H1 (cell line): ENCODE data around the gene TAS2R3. TPM values are rescaled to one million over a fixed set of nuclear protein-coding genes. Genes with fewer than 3 reads are reported as not detected.
A peak's percentile ranks its signal among the peaks of the same experiment; 100 is the strongest.

ENCODE experiments used
- CBX5 ChIP-seq: fragments of 300-800, 300-1000 bp; sonication (generic); IDR thresholded peaks from 2 replicates; pipeline ENCODE4 v1.7.1; 2016; ENCODE audit warnings: antibody characterized with exemption, low read length, low read depth
- CBX8 ChIP-seq: fragments of 300-800, 300-1000 bp; sonication (generic); IDR thresholded peaks from 2 replicates; pipeline ENCODE4 v1.7.1; 2016; ENCODE audit warnings: low read depth, low read length, borderline replicate concordance
- EZH2 ChIP-seq: fragments of 200-600 bp; sonication (generic); IDR thresholded peaks from 2 replicates; pipeline ENCODE4 v1.7.1; 2012; ENCODE audit warnings: low read depth, mild to moderate bottlenecking, moderate library complexity, low read length, inconsistent platforms; ENCODE audit not compliant: severe bottlenecking
- GABPA ChIP-seq: IDR thresholded peaks from 2 replicates; pipeline ENCODE4 v1.6.1; 2011; ENCODE audit warnings: mild to moderate bottlenecking, low read length, moderate library complexity, borderline replicate concordance; ENCODE audit not compliant: insufficient read depth
- HDAC2 ChIP-seq, 2 experiments: fragments of 300-600 bp in 1 of 2; sonication (generic) in 1 of 2; IDR thresholded peaks; 2 replicates each; pipeline ENCODE4 v1.6.1; 2011 to 2012; ENCODE audit warnings: low read depth in 2 of 2, low read length in 2 of 2, mild to moderate bottlenecking in 2 of 2, moderate library complexity in 2 of 2, borderline replicate concordance in 1 of 2, inconsistent platforms in 1 of 2
- JUND ChIP-seq: IDR thresholded peaks from 2 replicates; pipeline ENCODE4 v1.6.1; 2011; ENCODE audit warnings: mild to moderate bottlenecking, improper control_type of control experiment, low read length
- NANOG ChIP-seq: IDR thresholded peaks from 2 replicates; pipeline ENCODE4 v1.6.1; 2011; ENCODE audit warnings: low read length, low read depth, mild to moderate bottlenecking, inconsistent platforms; ENCODE audit not compliant: insufficient read depth, poor library complexity, severe bottlenecking
- NRF1 ChIP-seq: IDR thresholded peaks from 2 replicates; pipeline ENCODE4 v1.6.1; 2011; ENCODE audit warnings: mild to moderate bottlenecking, low read depth, low read length, improper control_type of control experiment
- POLR2A ChIP-seq, 2 experiments: IDR thresholded peaks; 1 replicate in 1 of 2; 2 replicates in 1 of 2; pipeline ENCODE4 v1.6.1; 2011; ENCODE audit warnings: low read depth in 2 of 2, low read length in 2 of 2, mild to moderate bottlenecking in 2 of 2; ENCODE audit errors: control extremely low read depth in 1 of 2
- RFX5 ChIP-seq: IDR thresholded peaks from 2 replicates; pipeline ENCODE4 v1.6.1; 2011; ENCODE audit warnings: low read depth, low read length, improper control_type of control experiment, borderline replicate concordance
- RNF2 ChIP-seq: fragments of 200-900, 300-1000 bp; sonication (generic); IDR thresholded peaks from 2 replicates; pipeline ENCODE4 v1.7.1; 2016; ENCODE audit warnings: borderline replicate concordance, low read depth, mild to moderate bottlenecking, antibody characterized with exemption, low read length; ENCODE audit not compliant: poor library complexity, severe bottlenecking; ENCODE audit errors: missing control alignments
- SAP30 ChIP-seq: fragments of 300-600 bp; sonication (generic); IDR thresholded peaks from 2 replicates; pipeline ENCODE4 v1.7.1; 2012; ENCODE audit warnings: low read length, moderate library complexity, mild to moderate bottlenecking, inconsistent platforms; ENCODE audit not compliant: insufficient read depth, insufficient replicate concordance
- SIX5 ChIP-seq: IDR thresholded peaks from 2 replicates; pipeline ENCODE4 v1.6.1; 2011; ENCODE audit warnings: mild to moderate bottlenecking, low read depth, low read length
- SP4 ChIP-seq: IDR thresholded peaks from 2 replicates; pipeline ENCODE4 v1.6.1; 2012; ENCODE audit warnings: low read length, inconsistent platforms
- TAF1 ChIP-seq: IDR thresholded peaks from 2 replicates; pipeline ENCODE4 v1.6.1; 2011; ENCODE audit warnings: mild to moderate bottlenecking, low read depth, low read length
- TBP ChIP-seq: IDR thresholded peaks from 2 replicates; pipeline ENCODE4 v1.6.1; 2011; ENCODE audit warnings: low read depth, low read length, improper control_type of control experiment
- TEAD4 ChIP-seq: IDR thresholded peaks from 2 replicates; pipeline ENCODE4 v1.6.1; 2012; ENCODE audit warnings: low read depth, low read length, inconsistent platforms, mixed read lengths
- polyA plus RNA-seq, 7 experiments: library from polyadenylated mRNA; depleted of rRNA in 3 of 7; stranded (reverse) in 5 of 7; unstranded in 2 of 7; fragments of >200 nt in 5 of 7; fragments of 200-250 nt in 2 of 7; gene quantifications; 1 replicate in 5 of 7; 2 replicates in 1 of 7; 4 replicates in 1 of 7; pipeline versions ENCODE4 v1.2.1 to v1.2.3, GENCODE V29; 2011 to 2013; ENCODE audit warnings: missing spikeins in 2 of 7, mixed read lengths in 2 of 7
- total RNA-seq: library from RNA; stranded (reverse); fragmentation: NEBNext Ultra II Directional; extraction: Animal tissue kit (Norgen Biotek cat#: 25700); gene quantifications from 2 replicates; pipeline ENCODE4 v1.2.1, GENCODE V29; 2021
- TF ChIP-seq, protein P1 (sequence below): IDR thresholded peaks from 2 replicates; pipeline ENCODE4 v1.6.1; 2012; ENCODE audit warnings: inconsistent platforms
- TF ChIP-seq, protein P2 (sequence below), 3 experiments: IDR thresholded peaks; 1 replicate in 2 of 3; 2 replicates in 1 of 3; pipeline versions ENCODE4 v1.5.1 to v1.6.1; 2011; ENCODE audit warnings: low read length in 3 of 3, mild to moderate bottlenecking in 3 of 3, inconsistent platforms in 2 of 3, low read depth in 1 of 3, moderate library complexity in 1 of 3; ENCODE audit not compliant: insufficient read depth in 1 of 3; ENCODE audit errors: control extremely low read depth in 1 of 3
- TF ChIP-seq, protein P3 (sequence below): IDR thresholded peaks from 2 replicates; pipeline ENCODE4 v1.6.1; 2012; ENCODE audit warnings: inconsistent platforms

TAS2R3 gene
- total and polyA plus RNA-seq, 2 of the 8 experiments (the other 6 are each of a cell fraction or from before 2014, with no cell fraction given), result 0.48 to 0.99 TPM

DNA sequence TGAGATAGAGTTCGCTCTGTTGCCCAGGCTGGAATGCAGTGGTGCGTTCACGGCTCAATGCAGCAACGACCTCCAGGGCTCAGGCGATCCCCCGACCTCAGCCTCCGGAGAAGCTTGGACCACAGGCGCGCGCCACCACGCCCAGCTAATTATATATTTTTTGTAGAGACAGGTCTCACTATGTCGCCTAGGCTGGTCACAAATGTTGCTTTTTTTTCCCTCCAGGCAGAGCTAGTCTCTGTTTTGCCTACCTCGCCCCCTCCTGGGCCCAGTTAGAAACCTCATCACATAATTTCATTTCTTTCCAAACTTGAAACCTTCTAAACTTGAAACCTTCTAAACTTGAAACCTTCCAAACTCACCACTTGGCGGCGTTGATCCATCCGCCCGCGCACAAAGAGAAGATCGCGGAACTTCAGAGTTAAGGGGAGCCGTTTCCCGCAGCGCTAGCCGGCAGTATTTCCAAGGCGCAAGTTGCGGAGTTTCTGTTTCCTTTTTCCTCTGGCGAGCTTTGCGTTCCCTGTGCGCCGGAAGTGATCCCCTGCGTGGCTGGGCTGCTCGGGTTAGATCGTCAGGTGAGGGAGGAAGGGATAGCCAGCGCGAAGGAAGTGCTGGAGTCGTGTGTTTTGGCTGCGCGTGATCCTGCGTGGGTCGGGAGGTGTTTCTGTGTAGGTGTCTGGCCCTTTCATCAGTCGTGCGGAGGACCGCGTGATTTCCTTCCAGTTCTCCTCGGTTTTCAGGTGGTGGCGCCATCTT lies 25.9 kb upstream of the TAS2R3 start, which contains the start of gene SSBP1 (continued):
- TF ChIP-seq TBP (peak; percentile 91), RNF2 (no peak), SP4 (peak; percentile 93), HDAC2 (IDR thresholded peaks at IDR 0.05; ENCODE audit: borderline replicate concordance in 1 of 2, low read depth in 2 of 2, low read length in 2 of 2) (peak; percentile 30 to 82; a peak in 1 of 4 replicates), POLR2A (IDR thresholded peaks at IDR 0.05; ENCODE audit: control extremely low read depth in 1 of 2, low read depth in 2 of 2, low read length in 2 of 2) (peak; percentile 93 to 98), NRF1 (0 out of 2 replicates have a peak, but pooled peaks have one; percentile 1), SIX5 (peak; percentile 47; the same call in 1 of the 2 replicates), TAF1 (peak; percentile 96), GABPA (peak; percentile 98), CBX5 (no peak), CBX8 (no peak), JUND (peak; percentile 68), TEAD4 (peak; percentile 63), NANOG (no peak), RFX5 (no peak), SAP30 (peak; percentile 72), EZH2 (no peak)
- TF ChIP-seq, protein P1, sequence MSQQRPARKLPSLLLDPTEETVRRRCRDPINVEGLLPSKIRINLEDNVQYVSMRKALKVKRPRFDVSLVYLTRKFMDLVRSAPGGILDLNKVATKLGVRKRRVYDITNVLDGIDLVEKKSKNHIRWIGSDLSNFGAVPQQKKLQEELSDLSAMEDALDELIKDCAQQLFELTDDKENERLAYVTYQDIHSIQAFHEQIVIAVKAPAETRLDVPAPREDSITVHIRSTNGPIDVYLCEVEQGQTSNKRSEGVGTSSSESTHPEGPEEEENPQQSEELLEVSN, result peak; percentile 61
- TF ChIP-seq, protein P2, sequence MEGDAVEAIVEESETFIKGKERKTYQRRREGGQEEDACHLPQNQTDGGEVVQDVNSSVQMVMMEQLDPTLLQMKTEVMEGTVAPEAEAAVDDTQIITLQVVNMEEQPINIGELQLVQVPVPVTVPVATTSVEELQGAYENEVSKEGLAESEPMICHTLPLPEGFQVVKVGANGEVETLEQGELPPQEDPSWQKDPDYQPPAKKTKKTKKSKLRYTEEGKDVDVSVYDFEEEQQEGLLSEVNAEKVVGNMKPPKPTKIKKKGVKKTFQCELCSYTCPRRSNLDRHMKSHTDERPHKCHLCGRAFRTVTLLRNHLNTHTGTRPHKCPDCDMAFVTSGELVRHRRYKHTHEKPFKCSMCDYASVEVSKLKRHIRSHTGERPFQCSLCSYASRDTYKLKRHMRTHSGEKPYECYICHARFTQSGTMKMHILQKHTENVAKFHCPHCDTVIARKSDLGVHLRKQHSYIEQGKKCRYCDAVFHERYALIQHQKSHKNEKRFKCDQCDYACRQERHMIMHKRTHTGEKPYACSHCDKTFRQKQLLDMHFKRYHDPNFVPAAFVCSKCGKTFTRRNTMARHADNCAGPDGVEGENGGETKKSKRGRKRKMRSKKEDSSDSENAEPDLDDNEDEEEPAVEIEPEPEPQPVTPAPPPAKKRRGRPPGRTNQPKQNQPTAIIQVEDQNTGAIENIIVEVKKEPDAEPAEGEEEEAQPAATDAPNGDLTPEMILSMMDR (IDR thresholded peaks at IDR 0.05; ENCODE audit: control extremely low read depth in 1 of 3, insufficient read depth in 1 of 3, low read depth in 1 of 3, low read length in 3 of 3), result peak; percentile 64 to 85 (median 77)
- TF ChIP-seq, protein P3, sequence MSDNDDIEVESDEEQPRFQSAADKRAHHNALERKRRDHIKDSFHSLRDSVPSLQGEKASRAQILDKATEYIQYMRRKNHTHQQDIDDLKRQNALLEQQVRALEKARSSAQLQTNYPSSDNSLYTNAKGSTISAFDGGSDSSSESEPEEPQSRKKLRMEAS, result peak; percentile 82
